ENCODE results near the gene NAGK. TPM values are rescaled to one million over a fixed set of nuclear protein-coding genes. Genes with fewer than 3 reads are reported as not detected.
"Not testable (repeated sequence)": the region's sequence is repeated elsewhere in the genome, so short reads cannot be mapped to it uniquely, and the experiment has no call there.

Gene NAGK
- total and polyA plus RNA-seq, 5 donors from 2014 or later = 63.8 to 89.0 (median 80.8) TPM

- H3K9me3 ChIP-seq (ENCODE audit: control insufficient read depth in 2 of 2, low read length in 2 of 2) = no peaks in the 10 kb centered on the region
- ATAC-seq (ENCODE audit: low read depth in 2 of 2) (no peak), DNase-seq (peak; percentile 48 to 58 (median 49))
- Mint-ChIP-seq H3K36me3 (peaks cover 24% of the 10 kb centered on the region), H3K9me3 (no peaks in the 10 kb centered on the region), H3K4me3 (peak overlapping the region; percentile 89 to 97 (median 94)), H3K4me1 (peaks cover 25 to 70% (median 46%) of the 10 kb centered on the region in 4 donors), H3K27ac (peak overlapping the region; percentile 92 to 100 (median 94)), H3K27me3 (peaks cover 4% of the 10 kb centered on the region)
- peak overlapping the region; percentile 75 for H3K4me3 ChIP-seq (ENCODE audit: low read depth, low read length)
- H3K4me1 ChIP-seq (ENCODE audit: control insufficient read depth, insufficient read depth, low read length, poor library complexity, severe bottlenecking) = peaks cover 55% of the 10 kb centered on the region
- H3K27me3 ChIP-seq (ENCODE audit: control insufficient read depth, insufficient read depth, low read length) = no peaks in the 10 kb centered on the region
- peaks cover 26% of the 10 kb centered on the region for H3K36me3 ChIP-seq (ENCODE audit: control insufficient read depth, insufficient read depth, low read length)
- H3K27ac ChIP-seq (ENCODE audit: insufficient read depth, low read length, poor library complexity, severe bottlenecking) = peak overlapping the region; percentile 82
These were observed 3.4 kb downstream of the NAGK start for GRCh38 chr2:71071681-71072398.

GRCh38 chr2:71072492-71072891 lies 4.0 kb downstream of the NAGK start:
- Histone ChIP-seq H3K27ac (ENCODE audit: insufficient read depth, low read length, poor library complexity, severe bottlenecking) (peak overlapping the region; percentile 82), H3K4me1 (ENCODE audit: control insufficient read depth, insufficient read depth, low read length, poor library complexity, severe bottlenecking) (peaks cover 54% of the 10 kb centered on the region), H3K4me3 (ENCODE audit: low read depth, low read length) (peak overlapping the region; percentile 75), H3K36me3 (ENCODE audit: control insufficient read depth, insufficient read depth, low read length) (peaks cover 32% of the 10 kb centered on the region), H3K27me3 (ENCODE audit: control insufficient read depth, insufficient read depth, low read length) (no peaks in the 10 kb centered on the region), H3K9me3 (ENCODE audit: control insufficient read depth in 2 of 2, low read length in 2 of 2) (no peaks in the 10 kb centered on the region)
- peak overlapping the region in 3 of 4 donors; percentile 46 to 97 (median 93) for H3K4me3 Mint-ChIP-seq
- no peak for ATAC-seq (ENCODE audit: low read depth in 2 of 2)
- DNase-seq = no peak
- peaks cover 4% of the 10 kb centered on the region for H3K27me3 Mint-ChIP-seq
- H3K27ac Mint-ChIP-seq = peak overlapping the region; percentile 80 to 100 (median 92)
- peaks cover 25 to 67% (median 46%) of the 10 kb centered on the region in 4 donors for H3K4me1 Mint-ChIP-seq
- no peaks in the 10 kb centered on the region for H3K9me3 Mint-ChIP-seq
- H3K36me3 Mint-ChIP-seq = peaks cover 30% of the 10 kb centered on the region

- Mint-ChIP-seq H3K36me3 (peaks cover 34% of the 10 kb centered on the region), H3K27ac (peak overlapping the region; percentile 76 to 80 (median 79)), H3K9me3 (no peaks in the 10 kb centered on the region), H3K4me1 (peaks cover 25 to 60% (median 42%) of the 10 kb centered on the region in 4 donors), H3K4me3 (peak overlapping the region in 3 of 4 donors; percentile 5 to 71 (median 70)), H3K27me3 (no peaks in the 10 kb centered on the region)
- Histone ChIP-seq H3K9me3 (ENCODE audit: control insufficient read depth in 2 of 2, low read length in 2 of 2) (no peaks in the 10 kb centered on the region), H3K4me3 (ENCODE audit: low read depth, low read length) (no peak overlapping the region), H3K4me1 (ENCODE audit: control insufficient read depth, insufficient read depth, low read length, poor library complexity, severe bottlenecking) (peaks cover 50% of the 10 kb centered on the region), H3K27ac (ENCODE audit: insufficient read depth, low read length, poor library complexity, severe bottlenecking) (peak overlapping the region; percentile 82), H3K36me3 (ENCODE audit: control insufficient read depth, insufficient read depth, low read length) (peaks cover 40% of the 10 kb centered on the region), H3K27me3 (ENCODE audit: control insufficient read depth, insufficient read depth, low read length) (no peaks in the 10 kb centered on the region)
- no peak for DNase-seq
- no peak for ATAC-seq (ENCODE audit: low read depth in 2 of 2)
These were observed 5.0 kb downstream of the NAGK start for GRCh38 chr2:71073475-71073874.

GRCh38 chr2:71074893-71075395 lies 6.5 kb downstream of the NAGK start:
- no peaks in the 10 kb centered on the region for H3K27me3 ChIP-seq (ENCODE audit: control insufficient read depth, insufficient read depth, low read length)
- DNase-seq = no peak
- peaks cover 37% of the 10 kb centered on the region for H3K4me1 ChIP-seq (ENCODE audit: control insufficient read depth, insufficient read depth, low read length, poor library complexity, severe bottlenecking)
- no peaks in the 10 kb centered on the region for H3K9me3 ChIP-seq (ENCODE audit: control insufficient read depth in 2 of 2, low read length in 2 of 2)
- no peak for ATAC-seq (ENCODE audit: low read depth in 2 of 2)
- Mint-ChIP-seq H3K27ac (no peak overlapping the region), H3K9me3 (no peaks in the 10 kb centered on the region), H3K4me3 (no peak overlapping the region), H3K4me1 (peaks cover 15 to 49% (median 31%) of the 10 kb centered on the region in 4 donors), H3K36me3 (peaks cover 40% of the 10 kb centered on the region), H3K27me3 (no peaks in the 10 kb centered on the region)
- peaks cover 45% of the 10 kb centered on the region for H3K36me3 ChIP-seq (ENCODE audit: control insufficient read depth, insufficient read depth, low read length)
- no peak overlapping the region for H3K4me3 ChIP-seq (ENCODE audit: low read depth, low read length)
- no peak overlapping the region for H3K27ac ChIP-seq (ENCODE audit: insufficient read depth, low read length, poor library complexity, severe bottlenecking)

GRCh38 chr2:71078624-71079023 lies 10.2 kb downstream of the NAGK start:
- Mint-ChIP-seq H3K4me3 (no peak overlapping the region), H3K9me3 (no peaks in the 10 kb centered on the region), H3K27ac (no peak overlapping the region), H3K27me3 (no peaks in the 10 kb centered on the region), H3K4me1 (peaks cover 0 to 14% (median 5%) of the 10 kb centered on the region in 4 donors), H3K36me3 (peaks cover 33% of the 10 kb centered on the region)
- Histone ChIP-seq H3K36me3 (ENCODE audit: control insufficient read depth, insufficient read depth, low read length) (peaks cover 44% of the 10 kb centered on the region), H3K27ac (ENCODE audit: insufficient read depth, low read length, poor library complexity, severe bottlenecking) (no peak overlapping the region), H3K4me3 (ENCODE audit: low read depth, low read length) (no peak overlapping the region), H3K9me3 (ENCODE audit: control insufficient read depth in 2 of 2, low read length in 2 of 2) (no peaks in the 10 kb centered on the region), H3K27me3 (ENCODE audit: control insufficient read depth, insufficient read depth, low read length) (no peaks in the 10 kb centered on the region), H3K4me1 (ENCODE audit: control insufficient read depth, insufficient read depth, low read length, poor library complexity, severe bottlenecking) (peaks cover 2% of the 10 kb centered on the region)
- no peak for ATAC-seq (ENCODE audit: low read depth in 2 of 2)
- no peak for DNase-seq

- peaks cover 12% of the 10 kb centered on the region for H3K36me3 ChIP-seq (ENCODE audit: control insufficient read depth, insufficient read depth, low read length)
- H3K9me3 Mint-ChIP-seq = no peaks in the 10 kb centered on the region
- peaks cover 0 to 14% (median 7%) of the 10 kb centered on the region in 4 donors for H3K4me1 Mint-ChIP-seq
- no peaks in the 10 kb centered on the region for H3K9me3 ChIP-seq (ENCODE audit: control insufficient read depth in 2 of 2, low read length in 2 of 2)
- peaks cover 11% of the 10 kb centered on the region for H3K36me3 Mint-ChIP-seq
- no peak overlapping the region for H3K4me3 ChIP-seq (ENCODE audit: low read depth, low read length)
- H3K4me3 Mint-ChIP-seq = no peak overlapping the region
- H3K27me3 Mint-ChIP-seq = peaks cover 5% of the 10 kb centered on the region
- DNase-seq (no peak), ATAC-seq (ENCODE audit: low read depth in 2 of 2) (no peak)
- peak overlapping the region in 1 of 3 donors; percentile 8 for H3K27ac Mint-ChIP-seq
- no peaks in the 10 kb centered on the region for H3K4me1 ChIP-seq (ENCODE audit: control insufficient read depth, insufficient read depth, low read length, poor library complexity, severe bottlenecking)
- H3K27me3 ChIP-seq (ENCODE audit: control insufficient read depth, insufficient read depth, low read length) = no peaks in the 10 kb centered on the region
- H3K27ac ChIP-seq (ENCODE audit: insufficient read depth, low read length, poor library complexity, severe bottlenecking) = no peak overlapping the region
These were observed 14.2 kb downstream of the NAGK start for GRCh38 chr2:71082402-71083252.

- DNase-seq; H3K27me3 ChIP-seq (ENCODE audit: control insufficient read depth, insufficient read depth, low read length); H3K9me3 ChIP-seq (ENCODE audit: control insufficient read depth in 2 of 2, low read length in 2 of 2); H3K27me3 Mint-ChIP-seq; H3K4me1 ChIP-seq (ENCODE audit: control insufficient read depth, insufficient read depth, low read length, poor library complexity, severe bottlenecking); H3K27ac ChIP-seq (ENCODE audit: insufficient read depth, low read length, poor library complexity, severe bottlenecking); H3K4me3 Mint-ChIP-seq; H3K9me3 Mint-ChIP-seq; H3K36me3 Mint-ChIP-seq; ATAC-seq (ENCODE audit: low read depth in 2 of 2); H3K27ac Mint-ChIP-seq; H3K4me3 ChIP-seq (ENCODE audit: low read depth, low read length); H3K36me3 ChIP-seq (ENCODE audit: control insufficient read depth, insufficient read depth, low read length): not testable (repeated sequence)
- H3K4me1 Mint-ChIP-seq = peaks cover 0 to 14% (median 7%) of the 10 kb centered on the region in 4 donors
These were observed 14.8 kb downstream of the NAGK start for GRCh38 chr2:71083297-71083696.
